IPS-15b (cell line): ENCODE data around the gene CBLL1.

ENCODE experiments used
- H3K27me3 ChIP-seq: one replicate; pipeline ENCODE4 v1.6.1; 2013; ENCODE audit warnings: low read length; ENCODE audit not compliant: control insufficient read depth, insufficient read depth
- H3K36me3 ChIP-seq: one replicate; pipeline ENCODE4 v1.6.1; 2013; ENCODE audit warnings: low read length; ENCODE audit not compliant: control insufficient read depth, insufficient read depth
- H3K4me1 ChIP-seq: one replicate; pipeline ENCODE4 v1.6.1; 2013; ENCODE audit warnings: mild to moderate bottlenecking, low read length; ENCODE audit not compliant: control insufficient read depth, insufficient read depth
- H3K4me3 ChIP-seq: one replicate; pipeline ENCODE4 v1.5.1; 2013; ENCODE audit warnings: low read depth, low read length
- H3K9ac ChIP-seq: one replicate; pipeline ENCODE4 v1.6.1; 2013; ENCODE audit warnings: low read depth, mild to moderate bottlenecking, low read length
- H3K9me3 ChIP-seq: one replicate; pipeline ENCODE4 v1.6.1; 2013; ENCODE audit warnings: mild to moderate bottlenecking, low read length; ENCODE audit not compliant: control insufficient read depth, insufficient read depth

The CBLL1 gene

GRCh38 chr7:107788216-107788615 lies 44.3 kb downstream of the CBLL1 start:
- no peak overlapping the region for H3K9ac ChIP-seq
- no peaks in the 10 kb centered on the region for H3K27me3 ChIP-seq
- H3K9me3 ChIP-seq: no peaks in the 10 kb centered on the region
- H3K4me1 ChIP-seq: peaks cover 12% of the 10 kb centered on the region
- H3K4me3 ChIP-seq: no peak overlapping the region
- no peaks in the 10 kb centered on the region for H3K36me3 ChIP-seq

- H3K36me3 ChIP-seq: no peaks in the 10 kb centered on the region
- H3K9me3 ChIP-seq: no peaks in the 10 kb centered on the region
- peaks cover 12% of the 10 kb centered on the region for H3K4me1 ChIP-seq
- H3K4me3 ChIP-seq: no peak overlapping the region
- no peak overlapping the region for H3K9ac ChIP-seq
- H3K27me3 ChIP-seq: no peaks in the 10 kb centered on the region
Measured at GRCh38 chr7:107788662-107789061, 44.7 kb downstream of the CBLL1 start.

- Histone ChIP-seq H3K4me1 (peaks cover 12% of the 10 kb centered on the region), H3K27me3 (no peaks in the 10 kb centered on the region), H3K36me3 (no peaks in the 10 kb centered on the region), H3K9me3 (no peaks in the 10 kb centered on the region), H3K4me3 (no peak overlapping the region), H3K9ac (no peak overlapping the region)
Measured at GRCh38 chr7:107789647-107790046, 45.7 kb downstream of the CBLL1 start.

- Histone ChIP-seq H3K36me3 (no peaks in the 10 kb centered on the region), H3K4me3 (no peak overlapping the region), H3K27me3 (no peaks in the 10 kb centered on the region), H3K4me1 (peaks cover 9% of the 10 kb centered on the region), H3K9ac (no peak overlapping the region), H3K9me3 (no peaks in the 10 kb centered on the region)
Measured at GRCh38 chr7:107792364-107792763, 48.4 kb downstream of the CBLL1 start.

- H3K4me3 ChIP-seq: no peak overlapping the region
- no peaks in the 10 kb centered on the region for H3K27me3 ChIP-seq
- H3K9me3 ChIP-seq: no peaks in the 10 kb centered on the region
- no peaks in the 10 kb centered on the region for H3K4me1 ChIP-seq
- no peak overlapping the region for H3K9ac ChIP-seq
- H3K36me3 ChIP-seq: no peaks in the 10 kb centered on the region
Measured at GRCh38 chr7:107799647-107800264, 55.8 kb downstream of the CBLL1 start.

GRCh38 chr7:107803009-107803610 lies 59.2 kb downstream of the CBLL1 start, which contains the start of gene SLC26A3:
TSS of gene SLC26A3 (minus strand) at chr7:107803223. CDS start at chr7:107794509, 8,714 bp downstream.
- Histone ChIP-seq H3K9me3 (no peaks in the 10 kb centered on the region), H3K9ac (no peak within 1 kb of the TSS), H3K4me1 (no peaks in the 10 kb centered on the region)

GRCh38 chr7:107809179-107809578 lies 65.2 kb downstream of the CBLL1 start:
- H3K27me3 ChIP-seq: no peaks in the 10 kb centered on the region
- H3K4me3 ChIP-seq: no peak overlapping the region
- H3K9me3 ChIP-seq: no peaks in the 10 kb centered on the region
- H3K36me3 ChIP-seq: no peaks in the 10 kb centered on the region
- no peaks in the 10 kb centered on the region for H3K4me1 ChIP-seq
- H3K9ac ChIP-seq: no peak overlapping the region

More at GRCh38 chr7:107803009-107803610, 59.2 kb downstream of the CBLL1 start, which contains the start of gene SLC26A3:
- Histone ChIP-seq H3K4me3 (no peak within 1 kb of the TSS), H3K27me3 (no peaks in the 10 kb centered on the region), H3K36me3 (no peaks in the 10 kb centered on the region)

GRCh38 chr7:107810626-107811025 lies 66.7 kb downstream of the CBLL1 start:
- H3K27me3 ChIP-seq: no peaks in the 10 kb centered on the region
- no peaks in the 10 kb centered on the region for H3K4me1 ChIP-seq
- H3K4me3 ChIP-seq: no peak overlapping the region
- no peaks in the 10 kb centered on the region for H3K9me3 ChIP-seq
- H3K36me3 ChIP-seq: no peaks in the 10 kb centered on the region
- no peak overlapping the region for H3K9ac ChIP-seq
